Adrenal gland (tissue), 12 donors: ENCODE results near the gene LEMD1. TPM values are rescaled to one million over a fixed set of nuclear protein-coding genes. Genes with fewer than 3 reads are reported as not detected.
A peak's percentile ranks its signal among the peaks of the same experiment; 100 is the strongest.

Source experiments
- DNase-seq, 7 donors: peaks; one replicate each; pipeline ENCODE4 v3.0.0-alpha.2; 2019 to 2020
- H3K27ac ChIP-seq, 5 donors: fragments of 200-600 bp; sonication (generic) in 4 of 5; 1 replicate in 3 of 5; 2 replicates in 2 of 5; pipeline versions ENCODE4 v1.5.1 to v1.8.0; 2016 to 2020; ENCODE audit warnings: mild to moderate bottlenecking in 1 of 5
- H3K27me3 ChIP-seq: fragments of 200-600 bp; 2 replicates; pipeline ENCODE4 v1.8.0; 2021
- H3K36me3 ChIP-seq, 2 donors: fragments of 200-600 bp; replicated peaks in 1 of 2; 1 replicate in 1 of 2; 2 replicates in 1 of 2; pipeline versions ENCODE4 v1.5.1 to v1.8.0; 2018 to 2022
- H3K4me1 ChIP-seq, 2 donors: fragments of 200-600 bp; replicated peaks in 1 of 2; 1 replicate in 1 of 2; 2 replicates in 1 of 2; pipeline versions ENCODE4 v1.5.1 to v1.8.0; 2018 to 2021
- H3K4me3 ChIP-seq, 4 donors: fragments of 200-600 bp; sonication (generic) in 3 of 4; one replicate each; pipeline ENCODE4 v1.5.1; 2016 to 2018
- H3K9me3 ChIP-seq, 3 donors: fragments of 200-600 bp; sonication (generic) in 1 of 3; replicated peaks in 1 of 3; 1 replicate in 2 of 3; 2 replicates in 1 of 3; pipeline versions ENCODE4 v1.5.1 to v1.8.0; 2016 to 2021
- POLR2A ChIP-seq, 2 donors: fragments of 450-650 bp; IDR thresholded peaks; one replicate each; pipeline ENCODE4 v1.6.1; 2017; ENCODE audit warnings: antibody characterized with exemption in 2 of 2, mild to moderate bottlenecking in 2 of 2, moderate library complexity in 1 of 2
- WGBS, 4 donors: extraction: QIAGEN DNeasy Blood & Tissue Kit in 2 of 4; methylation state at CpG; one replicate each; pipeline versions ENCODE4 v1.1.5 to v1.1.7; 2013 to 2017; 5-methylcytosine and 5-hydroxymethylcytosine counted together
- intact Hi-C, 2 donors: fragments of 100-400 bp; cut with DNase I; formaldehyde crosslinking; loops; one replicate each; pipeline versions ENCODE4 v1.14.1 to v1.15.0; 2022 to 2023
- polyA plus RNA-seq, 3 donors: library from polyadenylated mRNA; stranded (reverse); fragments of 200-250 nt in 2 of 3; fragments of 350-450 nt in 1 of 3; fragmentation: Illumina TruSeq in 1 of 3; extraction: RNeasy Lipid Tissue Mini Kit (QIAGEN cat#74804) in 1 of 3; gene quantifications; one replicate each; pipeline ENCODE4 v1.2.3, GENCODE V29; 2013 to 2014
- total RNA-seq, 9 donors: library from RNA; depleted of rRNA in 4 of 9; stranded (reverse); fragments of >200 nt in 4 of 9; fragments of 120-200 nt in 1 of 9; fragmentation: NEBNext Ultra II Directional in 1 of 9; extraction: Animal tissue kit (Norgen Biotek cat#: 25700) in 1 of 9; gene quantifications; one replicate each; pipeline versions ENCODE4 v1.1.0 to v1.2.4, GENCODE V29; 2013 to 2023
- TF ChIP-seq, protein P1 (sequence below), 6 experiments: fragments of 450-650 bp in 4 of 6; fragments of 200-600 bp in 2 of 6; sonication (generic) in 1 of 6; IDR thresholded peaks; 1 replicate in 5 of 6; 2 replicates in 1 of 6; pipeline versions ENCODE4 v1.5.1 to v1.8.0; 2016 to 2021; ENCODE audit warnings: antibody characterized with exemption in 6 of 6, mild to moderate bottlenecking in 2 of 6, moderate library complexity in 1 of 6
- donor health status: healthy with polysubstance abuse.
- donor health status: Bipolar disorder and iron deficiency.
- donor health status: DM: yes; HTN: yes; CAD: no.
- donor health status: DM: no; HTN: no; CAD: no.
- donor health status: DM: no; HTN: no; CAD: no.
- donor health status: DM: yes; HTN: yes; CAD: no.

The LEMD1 gene
- total and polyA plus RNA-seq, 12 donors, result 0.64 TPM; not detected in 11

DNA sequence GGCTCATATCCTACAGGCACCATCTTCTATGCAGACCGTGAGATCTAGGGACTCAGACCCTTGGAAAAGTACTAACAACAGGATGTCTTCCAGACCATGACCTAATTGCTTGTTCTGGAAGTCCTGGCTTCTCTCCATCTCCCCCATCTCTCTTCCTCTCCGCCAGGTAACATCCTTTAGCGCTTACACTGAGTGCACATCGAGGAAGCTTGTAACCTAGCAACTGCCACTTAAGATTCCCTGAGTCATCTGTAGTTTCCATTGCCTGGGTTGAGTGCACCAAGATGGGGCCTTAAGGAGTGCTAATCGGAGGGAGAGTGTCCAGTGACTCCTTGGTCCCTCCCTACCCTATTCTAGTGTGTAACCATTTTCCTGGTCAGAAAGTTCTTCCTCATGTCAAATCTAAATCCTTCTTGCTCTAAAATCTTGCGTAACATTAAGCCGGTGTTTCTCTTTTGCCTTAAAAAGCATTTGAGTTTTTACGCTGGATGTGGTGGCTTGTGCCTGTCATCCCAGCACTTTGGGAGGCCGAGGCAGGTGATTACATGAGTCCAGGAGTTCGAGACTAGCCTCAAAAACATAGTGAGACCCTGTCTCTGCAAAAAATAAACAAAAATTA is 74.8 kb downstream of the LEMD1 start:
- Histone ChIP-seq H3K36me3 (no peaks in the 10 kb centered on the region), H3K9me3 (no peaks in the 10 kb centered on the region), H3K27me3 (peaks cover 6% of the 10 kb centered on the region), H3K4me1 (peaks cover 11 to 16% of the 10 kb centered on the region in 2 donors), H3K4me3 (no peak overlapping the region), H3K27ac (no peak overlapping the region)
- TF ChIP-seq, protein P1, sequence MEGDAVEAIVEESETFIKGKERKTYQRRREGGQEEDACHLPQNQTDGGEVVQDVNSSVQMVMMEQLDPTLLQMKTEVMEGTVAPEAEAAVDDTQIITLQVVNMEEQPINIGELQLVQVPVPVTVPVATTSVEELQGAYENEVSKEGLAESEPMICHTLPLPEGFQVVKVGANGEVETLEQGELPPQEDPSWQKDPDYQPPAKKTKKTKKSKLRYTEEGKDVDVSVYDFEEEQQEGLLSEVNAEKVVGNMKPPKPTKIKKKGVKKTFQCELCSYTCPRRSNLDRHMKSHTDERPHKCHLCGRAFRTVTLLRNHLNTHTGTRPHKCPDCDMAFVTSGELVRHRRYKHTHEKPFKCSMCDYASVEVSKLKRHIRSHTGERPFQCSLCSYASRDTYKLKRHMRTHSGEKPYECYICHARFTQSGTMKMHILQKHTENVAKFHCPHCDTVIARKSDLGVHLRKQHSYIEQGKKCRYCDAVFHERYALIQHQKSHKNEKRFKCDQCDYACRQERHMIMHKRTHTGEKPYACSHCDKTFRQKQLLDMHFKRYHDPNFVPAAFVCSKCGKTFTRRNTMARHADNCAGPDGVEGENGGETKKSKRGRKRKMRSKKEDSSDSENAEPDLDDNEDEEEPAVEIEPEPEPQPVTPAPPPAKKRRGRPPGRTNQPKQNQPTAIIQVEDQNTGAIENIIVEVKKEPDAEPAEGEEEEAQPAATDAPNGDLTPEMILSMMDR (IDR thresholded peaks at IDR 0.05), result no peak
- WGBS, 4 donors, result 85 to 89% (median 86%) methylated on average over 10 of the region's 10 CpGs
- DNase-seq, result no peak
- intact Hi-C loops, result no loop called here

DNA sequence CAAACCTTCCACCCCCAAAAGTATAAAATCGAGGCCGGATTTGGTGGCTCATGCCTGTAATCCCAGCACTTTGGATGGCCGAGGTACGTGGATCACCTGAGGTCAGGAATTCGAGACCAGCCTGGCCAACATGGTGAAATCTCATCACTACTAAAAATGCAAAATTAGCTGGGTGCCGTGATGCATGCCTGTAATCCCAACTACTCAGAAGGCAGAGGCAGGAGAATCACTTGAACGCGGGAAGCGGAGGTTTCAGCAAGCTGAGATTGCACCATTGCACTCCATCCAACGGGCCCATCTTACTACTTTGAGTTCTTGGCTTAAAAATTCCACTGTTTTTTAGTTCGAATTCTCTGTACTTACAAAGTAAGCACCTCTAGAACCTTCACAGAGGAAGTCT is 76.1 kb downstream of the LEMD1 start:
- TF ChIP-seq, protein P1 (IDR thresholded peaks at IDR 0.05), result no peak
- TF ChIP-seq POLR2A (IDR thresholded peaks at IDR 0.05), result no peak
- no peak overlapping the region for H3K4me3 ChIP-seq
- intact Hi-C loops, result no loop called here
- H3K4me1 ChIP-seq, result peaks cover 15 to 20% of the 10 kb centered on the region in 2 donors
- DNase-seq, result no peak
- no peaks in the 10 kb centered on the region for H3K9me3 ChIP-seq
- H3K27me3 ChIP-seq, result peaks cover 6% of the 10 kb centered on the region
- H3K27ac ChIP-seq, result no peak overlapping the region
- H3K36me3 ChIP-seq, result no peaks in the 10 kb centered on the region
- 85 to 95% (median 91%) methylated on average over 11 of the region's 11 CpGs for WGBS, 4 donors

DNA sequence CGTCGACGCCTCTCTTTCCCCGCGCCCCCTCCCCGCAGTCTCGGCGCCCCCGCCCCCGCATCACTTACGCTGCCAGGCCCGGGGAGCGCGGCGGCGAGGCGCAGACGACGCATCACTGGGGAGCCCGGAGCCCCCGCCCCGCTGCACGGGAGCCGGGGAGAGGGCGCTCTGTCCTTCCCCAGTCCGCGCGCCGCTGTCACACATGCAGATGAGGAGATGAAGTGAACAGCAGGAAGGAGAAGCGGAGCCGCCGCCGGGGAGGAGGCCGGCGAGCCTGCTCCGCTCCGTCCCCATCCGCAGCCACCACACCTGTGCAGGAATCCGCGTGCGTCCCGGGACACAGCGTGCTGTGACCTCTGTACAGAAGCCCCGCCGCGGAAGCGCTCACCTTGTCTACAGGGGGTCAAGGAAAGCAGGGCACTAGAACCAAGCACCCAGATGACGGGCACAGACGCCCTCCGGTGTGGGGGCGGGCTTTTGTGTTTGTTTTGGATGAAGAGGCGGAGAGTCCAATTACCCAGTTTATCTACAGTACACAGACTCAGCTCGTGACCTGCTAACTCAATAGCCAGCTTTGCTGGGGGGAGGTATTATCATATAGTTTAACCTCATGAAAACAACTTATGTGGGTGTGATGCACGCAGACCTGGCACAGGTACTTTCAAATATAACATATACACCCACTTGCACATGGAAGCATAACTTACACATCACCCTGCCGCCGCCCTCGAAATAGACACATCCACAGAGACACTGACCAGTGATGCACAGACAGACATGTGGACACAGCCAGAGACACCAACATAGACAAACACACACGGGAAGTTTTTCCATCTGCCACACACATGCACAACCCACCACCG is 77.6 kb downstream of the LEMD1 start:
- WGBS, 4 donors, result 8 to 37% (median 16%) methylated on average over 14 to 59 of the region's 59 CpGs
- intact Hi-C loops, result no loop called here
- H3K4me1 ChIP-seq, result peaks cover 16 to 21% of the 10 kb centered on the region in 2 donors
- peaks cover 6% of the 10 kb centered on the region for H3K27me3 ChIP-seq
- TF ChIP-seq, protein P1 (IDR thresholded peaks at IDR 0.05), result no peak
- TF ChIP-seq POLR2A (IDR thresholded peaks at IDR 0.05), result peak; percentile 5 to 22
- no peak overlapping the region for H3K27ac ChIP-seq
- H3K9me3 ChIP-seq, result no peaks in the 10 kb centered on the region
- H3K36me3 ChIP-seq, result no peaks in the 10 kb centered on the region
- peak in 5 of 7 donors; percentile 39 to 60 (median 50) for DNase-seq
- peak overlapping the region in 2 of 4 donors; percentile 18 to 49 for H3K4me3 ChIP-seq

DNA sequence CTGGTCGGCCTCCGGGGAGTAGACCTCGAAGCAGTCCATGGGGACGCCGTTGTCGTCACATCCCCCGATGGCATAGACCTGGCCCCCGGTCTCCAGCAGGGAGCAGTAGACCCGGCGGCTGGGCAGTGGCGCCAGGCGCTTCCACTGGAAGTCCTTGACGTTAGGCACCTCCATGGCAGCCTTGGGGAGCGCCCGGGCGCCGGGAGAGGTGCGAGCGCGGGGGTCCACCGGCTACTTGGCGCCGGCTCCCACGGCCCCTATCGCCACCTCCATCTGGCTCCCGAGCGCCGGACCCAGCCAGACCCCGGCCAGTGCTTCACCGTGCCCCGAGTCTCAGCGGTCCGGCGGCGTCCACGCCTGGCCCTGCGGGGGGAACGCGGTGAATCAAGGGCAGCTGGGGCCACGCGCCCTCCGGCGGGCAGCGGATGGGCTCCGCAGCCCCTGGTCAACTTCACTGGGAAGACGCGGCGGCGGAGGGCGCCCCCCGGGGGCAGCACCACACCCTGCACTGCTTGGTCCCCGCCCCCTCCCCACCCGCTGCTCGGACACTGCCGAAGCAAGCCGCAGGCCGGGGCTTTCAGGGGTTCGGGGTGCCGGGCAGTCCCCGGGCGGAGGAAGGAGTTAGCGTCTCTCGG is 78.3 kb downstream of the LEMD1 start:
- H3K4me3 ChIP-seq, result peak overlapping the region in 2 of 4 donors; percentile 18 to 49
- H3K9me3 ChIP-seq, result no peaks in the 10 kb centered on the region
- H3K4me1 ChIP-seq, result peaks cover 16 to 21% of the 10 kb centered on the region in 2 donors
- TF ChIP-seq, protein P1 (IDR thresholded peaks at IDR 0.05), result peak in 4 of 6 experiments; percentile 26 to 39 (median 30)
- TF ChIP-seq POLR2A (IDR thresholded peaks at IDR 0.05), result no peak
- 2 to 4% methylated on average over 62 to 63 of the region's 63 CpGs; no CpG with 5 or more reads in 2 of the 4 donors for WGBS, 4 donors
- peak; percentile 38 to 74 (median 61) for DNase-seq
- peaks cover 6% of the 10 kb centered on the region for H3K27me3 ChIP-seq
- H3K27ac ChIP-seq, result peak overlapping the region in 1 of 5 donors; percentile 11
- intact Hi-C loops, result no loop called here
- H3K36me3 ChIP-seq, result no peaks in the 10 kb centered on the region
